ENCODE results near the gene NPHP4.
A peak's percentile ranks its signal among the peaks of the same experiment; 100 is the strongest.

The NPHP4 gene

GRCh38 chr1:5992026-5992813 lies at the start of gene NPHP4:
Gene NPHP4, minus strand, starts transcription at chr1:5992425. Its CDS starts 6,136 bp downstream, at chr1:5986289.
- DNase-seq: peak; percentile 99

- DNase-seq: no peak
Measured at GRCh38 chr1:6041432-6042062, 49.3 kb upstream of the NPHP4 start.

- no peak for DNase-seq
Measured at GRCh38 chr1:6040861-6041415, 48.7 kb upstream of the NPHP4 start.

DNA sequence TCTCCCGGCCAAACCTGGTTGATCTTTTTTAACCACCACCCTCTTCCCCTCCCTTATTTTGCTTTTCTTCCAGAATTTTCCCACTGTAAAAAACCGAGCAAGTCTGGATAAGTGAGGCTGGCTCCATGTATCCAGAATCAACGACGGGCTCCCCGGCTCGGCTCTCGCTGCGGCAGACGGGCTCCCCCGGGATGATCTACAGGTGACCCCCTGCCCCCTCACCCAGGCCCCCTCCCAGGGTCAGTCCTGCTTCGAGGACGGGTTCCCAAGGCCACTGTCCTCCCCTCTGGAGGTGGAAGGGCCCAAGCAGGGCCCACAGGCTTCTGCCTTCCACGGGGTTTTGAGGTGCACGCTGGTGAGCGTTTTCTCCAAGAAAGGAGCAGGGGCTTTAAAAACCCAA lies 48.2 kb upstream of the NPHP4 start:
- no peak for DNase-seq

DNA sequence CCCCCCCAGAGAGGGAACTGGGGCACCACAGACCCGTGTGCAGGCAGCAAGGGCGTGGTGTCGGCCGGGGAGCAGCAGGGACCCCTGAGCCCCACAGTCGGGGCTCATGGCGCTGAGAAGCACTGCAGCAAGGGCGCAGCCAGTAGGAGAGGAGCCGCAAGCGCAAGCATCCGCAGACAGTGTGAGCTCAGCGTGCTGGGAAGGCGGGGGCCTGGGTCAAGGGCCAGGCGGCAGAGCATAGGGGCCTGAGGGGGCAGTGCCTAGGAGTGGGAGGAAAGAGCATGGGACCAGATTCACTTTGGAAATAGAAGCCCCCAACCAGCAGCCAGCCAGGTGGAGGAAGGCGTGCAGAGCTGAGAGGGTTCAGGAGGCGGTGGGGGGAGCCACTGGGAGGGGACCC lies 46.8 kb upstream of the NPHP4 start:
- DNase-seq: no peak

GRCh38 chr1:6038603-6039002 lies 46.4 kb upstream of the NPHP4 start:
- no peak for DNase-seq

DNA sequence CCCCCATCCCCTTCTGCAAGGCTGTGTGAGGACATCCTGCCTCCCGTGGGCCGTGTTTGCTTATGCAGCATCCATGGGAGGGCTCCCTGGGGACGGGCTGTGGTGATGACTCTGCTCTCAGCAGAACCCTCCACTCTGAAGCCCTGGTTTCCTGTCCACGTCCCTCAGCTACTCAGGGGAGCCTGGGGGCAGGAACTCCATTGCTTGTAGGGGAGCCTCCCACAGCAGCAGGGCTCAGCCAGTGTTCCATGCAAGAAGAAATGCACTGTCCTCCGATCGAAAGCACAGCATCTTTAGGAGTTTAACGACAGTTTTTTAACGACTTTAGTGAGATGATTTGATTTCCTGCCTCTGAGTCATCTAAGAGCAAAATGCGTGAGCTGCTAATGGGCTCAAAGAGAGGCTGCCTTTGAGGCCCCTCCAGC lies 45.1 kb upstream of the NPHP4 start:
- peak; percentile 72 for DNase-seq

DNA sequence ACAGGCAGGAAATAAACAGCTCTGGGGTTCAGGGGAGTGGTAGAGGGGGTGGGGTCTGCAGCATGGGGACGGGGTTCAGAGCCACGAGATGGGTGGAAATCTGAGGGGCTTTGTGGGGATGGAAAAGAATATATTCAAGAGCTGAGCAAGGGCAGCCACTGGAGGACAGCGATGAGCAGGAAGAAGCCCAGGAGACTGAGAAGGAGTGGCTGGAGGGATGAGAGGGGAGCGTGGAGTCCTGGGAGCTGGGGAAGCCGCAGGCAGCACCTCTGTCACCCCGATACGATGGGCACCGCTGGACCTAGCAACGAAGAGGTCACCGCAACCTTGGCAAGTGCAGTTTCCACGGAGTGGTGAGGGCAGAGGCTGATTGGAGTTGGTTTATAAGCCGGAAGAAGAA lies 43.5 kb upstream of the NPHP4 start:
- DNase-seq: no peak

- no peak for DNase-seq
Measured at GRCh38 chr1:6035303-6035702, 43.1 kb upstream of the NPHP4 start.

- no peak for DNase-seq
Measured at GRCh38 chr1:6034750-6035096, 42.5 kb upstream of the NPHP4 start.

- DNase-seq: peak; percentile 18
Measured at GRCh38 chr1:6033986-6034749, 41.9 kb upstream of the NPHP4 start.

DNA sequence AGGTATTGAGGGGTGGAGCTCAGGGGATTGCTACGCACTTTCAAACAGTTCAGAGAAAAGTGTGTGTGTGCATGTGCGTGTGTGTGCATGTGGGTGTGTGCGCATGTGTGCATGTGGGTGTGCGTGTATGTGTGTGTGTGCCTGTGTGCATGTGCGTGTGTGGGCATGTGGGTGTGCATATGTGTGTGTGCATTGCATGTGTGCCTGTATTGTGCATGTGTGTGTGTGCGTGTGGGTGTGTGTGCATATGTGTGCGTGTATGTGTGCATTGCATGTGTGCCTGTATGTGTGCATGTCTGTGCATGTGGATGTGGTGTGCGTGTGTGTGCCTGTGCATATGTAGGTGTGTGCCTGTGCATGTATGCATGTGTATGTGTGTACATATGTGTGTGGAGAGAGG lies 40.9 kb upstream of the NPHP4 start:
- DNase-seq: no peak

DNA sequence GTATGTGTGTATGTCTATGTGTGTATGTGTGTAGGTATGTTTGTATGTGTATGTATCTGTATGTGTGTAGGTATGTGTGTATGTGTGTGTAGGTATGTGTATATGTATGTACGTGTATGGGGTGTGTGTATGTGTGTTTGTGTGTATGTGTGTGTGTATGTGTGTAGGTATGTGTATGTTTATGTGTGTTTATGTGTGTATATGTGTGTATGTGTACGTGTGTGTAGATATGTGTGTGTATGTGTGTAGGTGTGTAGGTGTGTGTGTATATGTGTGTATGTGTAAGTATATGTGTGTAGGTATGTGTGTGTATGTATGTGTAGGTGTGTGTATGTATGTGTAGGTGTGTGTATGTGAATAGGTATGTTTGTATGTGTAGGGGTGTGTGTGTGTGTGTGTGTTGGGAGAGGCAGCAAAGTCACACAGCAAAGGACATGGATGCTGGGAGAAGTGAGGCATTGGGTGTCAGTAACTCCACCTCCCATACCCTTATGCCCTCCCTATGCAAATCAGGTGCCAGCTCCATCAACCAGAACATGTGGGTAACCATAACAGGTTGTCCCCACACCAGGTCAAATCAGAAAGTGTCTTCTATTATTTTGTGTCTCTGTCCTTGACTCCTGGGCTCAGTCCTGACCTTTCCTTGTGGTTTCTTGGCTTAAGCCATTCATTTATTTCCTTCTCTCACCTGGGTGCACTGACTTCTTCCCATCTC lies 38.5 kb upstream of the NPHP4 start:
- no peak for DNase-seq

DNA sequence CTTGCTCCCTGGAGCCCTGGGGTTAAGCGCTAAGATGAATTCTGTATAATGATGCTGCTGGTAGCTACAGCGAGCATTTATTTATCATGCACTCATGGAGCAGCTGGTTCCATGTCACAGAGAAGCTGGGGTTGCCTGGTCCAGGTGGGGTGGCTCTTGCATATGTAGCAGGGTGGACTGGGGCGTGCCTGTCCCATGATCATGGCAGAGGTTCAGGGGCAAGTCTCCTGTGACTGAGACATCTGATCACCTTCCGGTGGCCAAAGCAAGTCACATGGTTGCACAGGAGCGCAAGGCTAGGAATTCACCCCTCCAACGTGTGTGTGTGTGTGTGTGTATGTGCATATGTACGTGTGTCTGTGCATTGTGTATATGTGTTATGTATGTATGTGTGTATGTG lies 37.9 kb upstream of the NPHP4 start:
- no peak for DNase-seq

GRCh38 chr1:6029351-6029750 lies 37.1 kb upstream of the NPHP4 start:
- no peak for DNase-seq

- DNase-seq: no peak
Measured at GRCh38 chr1:6028042-6028850, 36.0 kb upstream of the NPHP4 start.

DNA sequence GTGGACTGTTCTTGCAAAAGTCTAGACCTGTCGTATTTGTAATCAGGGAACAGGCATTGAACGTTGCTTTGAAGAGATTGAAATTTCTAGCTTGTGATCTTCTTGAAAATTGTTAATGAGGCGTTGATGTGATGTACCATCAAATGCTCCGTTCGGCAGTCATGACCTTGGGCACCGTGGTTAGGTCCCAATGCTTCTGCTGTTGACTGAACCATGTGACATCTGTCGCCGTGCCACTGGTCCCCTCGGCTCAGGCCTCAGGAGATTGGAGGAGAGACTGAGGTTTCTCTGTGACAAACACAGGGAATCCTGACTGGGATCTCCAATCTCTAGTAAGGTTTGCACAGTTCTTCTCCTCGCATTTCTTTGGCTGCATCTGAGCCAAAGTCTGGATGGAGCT lies 35.4 kb upstream of the NPHP4 start:
- DNase-seq: no peak

GRCh38 chr1:6026095-6026809 lies 34.0 kb upstream of the NPHP4 start:
- DNase-seq: peak; percentile 93

DNA sequence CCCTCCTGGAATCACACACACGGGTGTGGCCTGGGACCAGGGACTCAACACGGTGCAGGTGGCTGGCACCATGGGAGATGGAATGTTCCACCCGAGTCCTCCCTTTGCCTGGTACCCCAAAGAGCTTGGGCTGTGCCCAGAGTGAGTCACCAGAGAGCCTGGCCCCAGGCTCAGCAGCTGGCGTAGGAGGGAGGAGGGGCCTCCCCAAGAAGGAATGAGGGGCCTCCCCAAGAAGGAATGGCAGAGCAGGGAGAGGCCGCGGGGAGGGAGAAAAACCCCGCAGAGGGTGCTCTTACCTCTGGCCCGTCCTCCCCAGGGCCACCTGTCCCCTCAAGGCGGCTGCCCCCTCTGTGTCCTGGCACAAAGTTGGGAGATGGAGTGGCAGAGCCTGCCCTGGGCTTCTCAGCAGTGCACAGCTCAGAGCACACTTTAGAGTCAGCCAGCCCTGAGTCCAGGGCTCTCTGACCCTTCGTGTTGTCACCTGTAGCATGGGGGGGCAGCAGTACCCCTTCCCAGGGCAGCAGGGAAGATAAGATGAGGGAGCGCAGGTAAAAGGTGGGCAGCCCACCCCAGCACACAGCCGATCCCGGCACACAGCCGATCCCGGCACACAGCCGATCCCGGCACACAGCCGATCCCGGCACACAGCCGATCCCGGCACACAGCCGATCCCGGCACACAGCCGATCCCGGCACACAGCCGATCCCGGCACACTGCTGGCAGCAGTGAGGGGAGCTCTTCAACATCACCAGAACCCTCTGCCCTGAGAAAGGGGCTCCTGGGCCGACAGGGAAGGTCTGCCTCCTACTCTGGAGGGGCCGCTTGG lies 33.3 kb upstream of the NPHP4 start:
- DNase-seq: no peak

GRCh38 chr1:6024376-6024775 lies 32.2 kb upstream of the NPHP4 start:
- DNase-seq: no peak

GRCh38 chr1:6023346-6023745 lies 31.1 kb upstream of the NPHP4 start:
- no peak for DNase-seq
